Peyer's patch (tissue), 4 donors: ENCODE data around the gene RASA3. TPM values are rescaled to one million over a fixed set of nuclear protein-coding genes. Genes with fewer than 3 reads are reported as not detected.

ENCODE experiments used
- DNase-seq, 3 donors: peaks; one replicate each; pipeline ENCODE4 v3.0.0-alpha.2; 2017 to 2019
- H3K27ac ChIP-seq, 4 donors: fragments of 200-600 bp; sonication (generic); one replicate each; pipeline ENCODE4 v1.5.1; 2016 to 2019
- H3K27me3 ChIP-seq, 2 donors: fragments of 200-600 bp; sonication (generic); one replicate each; pipeline ENCODE4 v1.5.1; 2019
- H3K36me3 ChIP-seq, 3 donors: fragments of 200-600 bp; sonication (generic); one replicate each; pipeline ENCODE4 v1.5.1; 2016 to 2019
- H3K4me1 ChIP-seq, 4 donors: fragments of 200-600 bp; sonication (generic); one replicate each; pipeline ENCODE4 v1.5.1; 2016 to 2019
- H3K4me3 ChIP-seq, 4 donors: fragments of 200-600 bp; sonication (generic); 1 replicate in 3 of 4; 2 replicates in 1 of 4; pipeline ENCODE4 v1.5.1; 2016 to 2019; ENCODE audit warnings: mild to moderate bottlenecking in 1 of 4
- H3K9me3 ChIP-seq, 4 donors: fragments of 200-600 bp; sonication (generic); one replicate each; pipeline ENCODE4 v1.5.1; 2016 to 2019; ENCODE audit warnings: mild to moderate bottlenecking in 1 of 4
- CTCF ChIP-seq, 6 experiments: fragments of 450-650 bp in 4 of 6; fragments of 200-600 bp in 2 of 6; sonication (generic) in 1 of 6; IDR thresholded peaks; one replicate each; pipeline ENCODE4 v1.5.1; 2017 to 2019; ENCODE audit warnings: antibody characterized with exemption in 6 of 6, mild to moderate bottlenecking in 3 of 6, moderate library complexity in 1 of 6
- POLR2A ChIP-seq, 2 donors: fragments of 450-650 bp; IDR thresholded peaks; one replicate each; pipeline ENCODE4 v1.5.1; 2017; ENCODE audit warnings: antibody characterized with exemption in 2 of 2, mild to moderate bottlenecking in 2 of 2, moderate library complexity in 2 of 2
- total RNA-seq, 4 donors: library from RNA; depleted of rRNA; stranded (reverse); fragments of >200 nt; gene quantifications; one replicate each; pipeline ENCODE4 v1.1.0, GENCODE V29; 2016

RASA3 gene
- total RNA-seq, 4 donors from 2014 or later: 3.5 to 41.3 (median 6.9) TPM

GRCh38 chr13:114005206-114005724 is 127.2 kb downstream of the RASA3 start:
- TF ChIP-seq CTCF (IDR thresholded peaks at IDR 0.05) (no peak), POLR2A (IDR thresholded peaks at IDR 0.05) (no peak)
- Histone ChIP-seq H3K36me3 (peaks cover 0 to 13% (median 0%) of the 10 kb centered on the region in 3 donors), H3K9me3 (no peaks in the 10 kb centered on the region), H3K4me3 (no peak overlapping the region), H3K4me1 (no peaks in the 10 kb centered on the region), H3K27ac (no peak overlapping the region), H3K27me3 (no peaks in the 10 kb centered on the region)
- peak in 1 of 3 donors; percentile 41 for DNase-seq

GRCh38 chr13:114004420-114005205 is 127.8 kb downstream of the RASA3 start:
- Histone ChIP-seq H3K9me3 (no peaks in the 10 kb centered on the region), H3K36me3 (peaks cover 0 to 7% (median 0%) of the 10 kb centered on the region in 3 donors), H3K4me1 (no peaks in the 10 kb centered on the region), H3K27ac (no peak overlapping the region), H3K27me3 (no peaks in the 10 kb centered on the region), H3K4me3 (no peak overlapping the region)
- DNase-seq: peak in 1 of 3 donors; percentile 56
- no peak for TF ChIP-seq CTCF (IDR thresholded peaks at IDR 0.05)
- no peak for TF ChIP-seq POLR2A (IDR thresholded peaks at IDR 0.05)

- Histone ChIP-seq H3K4me1 (no peaks in the 10 kb centered on the region), H3K36me3 (no peaks in the 10 kb centered on the region), H3K4me3 (no peak overlapping the region), H3K27ac (no peak overlapping the region), H3K9me3 (no peaks in the 10 kb centered on the region), H3K27me3 (no peaks in the 10 kb centered on the region)
- TF ChIP-seq CTCF (IDR thresholded peaks at IDR 0.05) (no peak), POLR2A (IDR thresholded peaks at IDR 0.05) (no peak)
- peak in 1 of 3 donors; percentile 43 for DNase-seq
Measured at GRCh38 chr13:114002771-114003321, 129.6 kb downstream of the RASA3 start.

- TF ChIP-seq CTCF (IDR thresholded peaks at IDR 0.05): no peak
- no peak for TF ChIP-seq POLR2A (IDR thresholded peaks at IDR 0.05)
- no peaks in the 10 kb centered on the region for H3K9me3 ChIP-seq
- no peaks in the 10 kb centered on the region for H3K36me3 ChIP-seq
- H3K4me1 ChIP-seq: peaks cover 0 to 6% (median 0%) of the 10 kb centered on the region in 4 donors
- no peak overlapping the region for H3K4me3 ChIP-seq
- peak in 1 of 3 donors; percentile 49 for DNase-seq
- no peaks in the 10 kb centered on the region for H3K27me3 ChIP-seq
- no peak overlapping the region for H3K27ac ChIP-seq
Measured at GRCh38 chr13:114002009-114002544, 130.3 kb downstream of the RASA3 start.

GRCh38 chr13:114001331-114002008 is 131.0 kb downstream of the RASA3 start:
- no peak overlapping the region for H3K4me3 ChIP-seq
- DNase-seq: peak in 1 of 3 donors; percentile 36
- H3K27me3 ChIP-seq: no peaks in the 10 kb centered on the region
- peaks cover 0 to 4% (median 0%) of the 10 kb centered on the region in 3 donors for H3K36me3 ChIP-seq
- H3K9me3 ChIP-seq: no peaks in the 10 kb centered on the region
- peaks cover 0 to 6% (median 0%) of the 10 kb centered on the region in 4 donors for H3K4me1 ChIP-seq
- TF ChIP-seq CTCF (IDR thresholded peaks at IDR 0.05) (no peak), POLR2A (IDR thresholded peaks at IDR 0.05) (no peak)
- H3K27ac ChIP-seq: no peak overlapping the region
